DOHH2 (cell line): ENCODE data around the gene TFAM.

Experiments
- EZH2phosphoT487 ChIP-seq: fragments of 200-600 bp; sonication (generic); IDR thresholded peaks from 2 replicates; pipeline ENCODE4 v1.6.1; 2017; ENCODE audit warnings: borderline replicate concordance, mild to moderate bottlenecking, antibody characterized with exemption, low read length, moderate library complexity, mixed read lengths
- TF ChIP-seq, protein P1 (sequence below): fragments of 200-600 bp; sonication (generic); IDR thresholded peaks from one replicate; pipeline ENCODE4 v1.5.1; 2014; ENCODE audit warnings: antibody characterized with exemption, mild to moderate bottlenecking, low read depth, low read length; ENCODE audit not compliant: poor library complexity, severe bottlenecking

DNA sequence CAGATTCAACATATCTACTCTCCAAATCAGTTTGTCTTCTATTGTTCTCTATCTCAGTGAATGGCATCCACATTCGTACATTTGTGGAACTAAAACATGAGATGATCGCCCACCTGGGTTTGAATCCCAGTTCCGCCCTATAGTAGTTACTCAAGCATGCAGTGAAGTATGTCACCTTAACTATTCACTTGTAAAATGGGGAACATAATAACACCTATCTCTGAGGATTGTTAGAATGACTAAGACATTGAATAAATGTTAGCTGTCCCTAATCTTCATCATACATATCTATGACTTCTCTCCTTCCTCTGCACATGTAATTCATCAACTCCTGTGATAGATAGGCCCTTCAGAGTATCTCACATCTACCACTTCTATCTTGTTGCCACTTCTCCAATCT is 25.7 kb upstream of the TFAM start:
- TF ChIP-seq, protein P1, sequence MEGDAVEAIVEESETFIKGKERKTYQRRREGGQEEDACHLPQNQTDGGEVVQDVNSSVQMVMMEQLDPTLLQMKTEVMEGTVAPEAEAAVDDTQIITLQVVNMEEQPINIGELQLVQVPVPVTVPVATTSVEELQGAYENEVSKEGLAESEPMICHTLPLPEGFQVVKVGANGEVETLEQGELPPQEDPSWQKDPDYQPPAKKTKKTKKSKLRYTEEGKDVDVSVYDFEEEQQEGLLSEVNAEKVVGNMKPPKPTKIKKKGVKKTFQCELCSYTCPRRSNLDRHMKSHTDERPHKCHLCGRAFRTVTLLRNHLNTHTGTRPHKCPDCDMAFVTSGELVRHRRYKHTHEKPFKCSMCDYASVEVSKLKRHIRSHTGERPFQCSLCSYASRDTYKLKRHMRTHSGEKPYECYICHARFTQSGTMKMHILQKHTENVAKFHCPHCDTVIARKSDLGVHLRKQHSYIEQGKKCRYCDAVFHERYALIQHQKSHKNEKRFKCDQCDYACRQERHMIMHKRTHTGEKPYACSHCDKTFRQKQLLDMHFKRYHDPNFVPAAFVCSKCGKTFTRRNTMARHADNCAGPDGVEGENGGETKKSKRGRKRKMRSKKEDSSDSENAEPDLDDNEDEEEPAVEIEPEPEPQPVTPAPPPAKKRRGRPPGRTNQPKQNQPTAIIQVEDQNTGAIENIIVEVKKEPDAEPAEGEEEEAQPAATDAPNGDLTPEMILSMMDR, result no peak
- no peak for TF ChIP-seq EZH2phosphoT487
